ENCODE data around the gene SH3PXD2B. TPM values are rescaled to one million over a fixed set of nuclear protein-coding genes. Genes with fewer than 3 reads are reported as not detected.
"Not testable (repeated sequence)": the region's sequence is repeated elsewhere in the genome, so short reads cannot be mapped to it uniquely, and the experiment has no call there.

The SH3PXD2B gene
- total RNA-seq, 2 donors from 2014 or later: 11.1 to 12.6 TPM

- ATAC-seq (no peak), DNase-seq (no peak)
- intact Hi-C loops (cut with DNase I, micrococcal nuclease): no loop called here
These were observed 33.3 kb upstream of the SH3PXD2B start for GRCh38 chr5:172487671-172488070.

- ATAC-seq: no peak
- no peak for DNase-seq
- intact Hi-C loops (cut with DNase I, micrococcal nuclease): no loop called here
These were observed 32.6 kb upstream of the SH3PXD2B start for GRCh38 chr5:172486912-172487311.

GRCh38 chr5:172486451-172486850, 32.1 kb upstream of the SH3PXD2B start:
- DNase-seq (no peak), ATAC-seq (no peak)
- intact Hi-C loops (cut with DNase I, micrococcal nuclease): no loop called here

GRCh38 chr5:172485511-172486202, 31.3 kb upstream of the SH3PXD2B start:
- DNase-seq (no peak), ATAC-seq (no peak)
- intact Hi-C loops (cut with DNase I, micrococcal nuclease): no loop called here

- intact Hi-C loops (cut with DNase I, micrococcal nuclease): loop anchor here in 1 of 2 donors (5.0 kb wide), 1 partner anchor 213 kb away; no protein-coding TSS in a partner anchor
- DNase-seq (no peak), ATAC-seq (no peak)
These were observed 30.3 kb upstream of the SH3PXD2B start for GRCh38 chr5:172484664-172485063.

- ATAC-seq: no peak
- no peak for DNase-seq
- intact Hi-C loops (cut with DNase I, micrococcal nuclease): loop anchor here in 1 of 2 donors (5.0 kb wide), 1 partner anchor 215 kb away; no protein-coding TSS in a partner anchor
These were observed 28.1 kb upstream of the SH3PXD2B start for GRCh38 chr5:172482156-172483020.

GRCh38 chr5:172481011-172481800, 26.9 kb upstream of the SH3PXD2B start:
- intact Hi-C loops (cut with DNase I, micrococcal nuclease): loop anchor here in 1 of 2 donors (5.0 kb wide), 1 partner anchor 216 kb away; no protein-coding TSS in a partner anchor
- DNase-seq (no peak), ATAC-seq (no peak)

- DNase-seq (no peak), ATAC-seq (no peak)
- intact Hi-C loops (cut with DNase I, micrococcal nuclease): loop anchor here (2.0 to 5.0 kb wide), 2 partner anchors 217 to 218 kb away; no protein-coding TSS in a partner anchor
These were observed 25.4 kb upstream of the SH3PXD2B start for GRCh38 chr5:172479784-172480115.

- peak; percentile 83 to 87 for DNase-seq
- ATAC-seq: peak; percentile 99
- intact Hi-C loops (cut with DNase I, micrococcal nuclease): loop anchor here in 1 of 2 donors (2.0 kb wide), 1 partner anchor 218 kb away; no protein-coding TSS in a partner anchor
These were observed 24.9 kb upstream of the SH3PXD2B start for GRCh38 chr5:172479034-172479783.

GRCh38 chr5:172478695-172479033, 24.3 kb upstream of the SH3PXD2B start:
- not testable (repeated sequence) for DNase-seq, ATAC-seq
- intact Hi-C loops (cut with DNase I, micrococcal nuclease): loop anchor here in 1 of 2 donors (2.0 kb wide), 1 partner anchor 218 kb away; no protein-coding TSS in a partner anchor

GRCh38 chr5:172478256-172478655, 23.9 kb upstream of the SH3PXD2B start:
- DNase-seq: no peak
- intact Hi-C loops (cut with DNase I, micrococcal nuclease): loop anchor here in 1 of 2 donors (2.0 kb wide), 1 partner anchor 219 kb away; no protein-coding TSS in a partner anchor
- no peak for ATAC-seq

GRCh38 chr5:172477466-172477865, 23.1 kb upstream of the SH3PXD2B start:
- intact Hi-C loops (cut with DNase I, micrococcal nuclease): no loop called here
- DNase-seq (no peak), ATAC-seq (no peak)

GRCh38 chr5:172474293-172474692, 20.0 kb upstream of the SH3PXD2B start:
- intact Hi-C loops (cut with DNase I, micrococcal nuclease): no loop called here
- no peak for DNase-seq
- no peak for ATAC-seq

GRCh38 chr5:172473427-172473826, 19.1 kb upstream of the SH3PXD2B start:
- ATAC-seq: peak; percentile 57
- intact Hi-C loops (cut with DNase I, micrococcal nuclease): no loop called here
- DNase-seq: no peak

GRCh38 chr5:172469697-172470096, 15.4 kb upstream of the SH3PXD2B start:
- DNase-seq (no peak), ATAC-seq (no peak)
- intact Hi-C loops (cut with DNase I, micrococcal nuclease): loop anchor here in 1 of 2 donors (10.0 kb wide), 1 partner anchor 455 kb away; no protein-coding TSS in a partner anchor

- intact Hi-C loops (cut with DNase I, micrococcal nuclease): loop anchor here in 1 of 2 donors (10.0 kb wide), 1 partner anchor 459 kb away; no protein-coding TSS in a partner anchor
- ATAC-seq: no peak
- DNase-seq: no peak
These were observed 11.7 kb upstream of the SH3PXD2B start for GRCh38 chr5:172466062-172466461.

GRCh38 chr5:172463031-172463430, 8.7 kb upstream of the SH3PXD2B start:
- DNase-seq (no peak), ATAC-seq (no peak)
- intact Hi-C loops (cut with DNase I, micrococcal nuclease): loop anchor here in 1 of 2 donors (10.0 kb wide), 1 partner anchor 462 kb away; no protein-coding TSS in a partner anchor

- intact Hi-C loops (cut with DNase I, micrococcal nuclease): loop anchor here in 1 of 2 donors (10.0 kb wide), 1 partner anchor 465 kb away; no protein-coding TSS in a partner anchor
- no peak for DNase-seq
- no peak for ATAC-seq
These were observed 5.4 kb upstream of the SH3PXD2B start for GRCh38 chr5:172459783-172460165.
